Dedifferentiated amniotic fluid mesenchymal stem cell (primary cell): ENCODE measurements around the gene SKIL.

Experiments used
- DNase-seq: peaks from one replicate; pipeline ENCODE4 v3.0.0-alpha.2; 2016; ENCODE audit errors: extremely low spot score

SKIL gene

GRCh38 chr3:170350515-170351413 is 6.8 kb upstream of the SKIL start:
- DNase-seq, result no peak

- DNase-seq, result no peak
These were observed 4.6 kb upstream of the SKIL start for GRCh38 chr3:170352936-170353335.

- DNase-seq, result no peak
These were observed 4.0 kb upstream of the SKIL start for GRCh38 chr3:170353485-170353884.

GRCh38 chr3:170354760-170355159 is 2.8 kb upstream of the SKIL start:
- DNase-seq, result no peak

GRCh38 chr3:170355738-170356595 is 1.5 kb upstream of the SKIL start:
- no peak for DNase-seq

GRCh38 chr3:170356596-170357175 is 829 bp upstream of the SKIL start:
- peak; percentile 73 for DNase-seq

- peak; percentile 49 for DNase-seq
These were observed 811 bp downstream of the SKIL start for GRCh38 chr3:170358042-170359010.

- no peak for DNase-seq
These were observed 1.7 kb downstream of the SKIL start for GRCh38 chr3:170359178-170359704.

- no peak for DNase-seq
These were observed 3.0 kb downstream of the SKIL start for GRCh38 chr3:170360466-170360865.

- DNase-seq, result no peak
These were observed 3.4 kb downstream of the SKIL start for GRCh38 chr3:170360916-170361315.

GRCh38 chr3:170361711-170362110 is 4.2 kb downstream of the SKIL start:
- no peak for DNase-seq

GRCh38 chr3:170363471-170363994 is 6.0 kb downstream of the SKIL start:
- no peak for DNase-seq

GRCh38 chr3:170364965-170365364 is 7.5 kb downstream of the SKIL start:
- DNase-seq, result no peak

GRCh38 chr3:170367797-170368196 is 10.3 kb downstream of the SKIL start:
- DNase-seq, result no peak

GRCh38 chr3:170368921-170369320 is 11.4 kb downstream of the SKIL start:
- no peak for DNase-seq

GRCh38 chr3:170372190-170372879 is 14.8 kb downstream of the SKIL start:
- DNase-seq, result peak; percentile 48

GRCh38 chr3:170383567-170383966 is 26.1 kb downstream of the SKIL start:
- DNase-seq, result peak; percentile 44

- no peak for DNase-seq
These were observed 29.0 kb downstream of the SKIL start for GRCh38 chr3:170386468-170386867.

GRCh38 chr3:170387950-170388349 is 30.4 kb downstream of the SKIL start:
- no peak for DNase-seq

GRCh38 chr3:170391108-170391507 is 33.6 kb downstream of the SKIL start:
- no peak for DNase-seq
